ENCODE data around the gene ZRANB1.

- TF ChIP-seq, protein P1, sequence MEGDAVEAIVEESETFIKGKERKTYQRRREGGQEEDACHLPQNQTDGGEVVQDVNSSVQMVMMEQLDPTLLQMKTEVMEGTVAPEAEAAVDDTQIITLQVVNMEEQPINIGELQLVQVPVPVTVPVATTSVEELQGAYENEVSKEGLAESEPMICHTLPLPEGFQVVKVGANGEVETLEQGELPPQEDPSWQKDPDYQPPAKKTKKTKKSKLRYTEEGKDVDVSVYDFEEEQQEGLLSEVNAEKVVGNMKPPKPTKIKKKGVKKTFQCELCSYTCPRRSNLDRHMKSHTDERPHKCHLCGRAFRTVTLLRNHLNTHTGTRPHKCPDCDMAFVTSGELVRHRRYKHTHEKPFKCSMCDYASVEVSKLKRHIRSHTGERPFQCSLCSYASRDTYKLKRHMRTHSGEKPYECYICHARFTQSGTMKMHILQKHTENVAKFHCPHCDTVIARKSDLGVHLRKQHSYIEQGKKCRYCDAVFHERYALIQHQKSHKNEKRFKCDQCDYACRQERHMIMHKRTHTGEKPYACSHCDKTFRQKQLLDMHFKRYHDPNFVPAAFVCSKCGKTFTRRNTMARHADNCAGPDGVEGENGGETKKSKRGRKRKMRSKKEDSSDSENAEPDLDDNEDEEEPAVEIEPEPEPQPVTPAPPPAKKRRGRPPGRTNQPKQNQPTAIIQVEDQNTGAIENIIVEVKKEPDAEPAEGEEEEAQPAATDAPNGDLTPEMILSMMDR (conservative IDR thresholded peaks at IDR 0.05 in 1 of 2, IDR thresholded peaks at IDR 0.05 in 1 of 2; ENCODE audit: low read depth in 1 of 2, low read length in 2 of 2) = no peak
- no peak for TF ChIP-seq EZH2 (IDR thresholded peaks at IDR 0.05; ENCODE audit: low read length, missing control alignments)
Measured at GRCh38 chr10:124984376-124984775, 42.5 kb downstream of the ZRANB1 start.

Measured in fibroblast of lung (primary cell).